ENCODE results near the gene ATXN7L2.
"Not testable (repeated sequence)": the region's sequence is repeated elsewhere in the genome, so short reads cannot be mapped to it uniquely, and the experiment has no call there.

Gene ATXN7L2

DNA sequence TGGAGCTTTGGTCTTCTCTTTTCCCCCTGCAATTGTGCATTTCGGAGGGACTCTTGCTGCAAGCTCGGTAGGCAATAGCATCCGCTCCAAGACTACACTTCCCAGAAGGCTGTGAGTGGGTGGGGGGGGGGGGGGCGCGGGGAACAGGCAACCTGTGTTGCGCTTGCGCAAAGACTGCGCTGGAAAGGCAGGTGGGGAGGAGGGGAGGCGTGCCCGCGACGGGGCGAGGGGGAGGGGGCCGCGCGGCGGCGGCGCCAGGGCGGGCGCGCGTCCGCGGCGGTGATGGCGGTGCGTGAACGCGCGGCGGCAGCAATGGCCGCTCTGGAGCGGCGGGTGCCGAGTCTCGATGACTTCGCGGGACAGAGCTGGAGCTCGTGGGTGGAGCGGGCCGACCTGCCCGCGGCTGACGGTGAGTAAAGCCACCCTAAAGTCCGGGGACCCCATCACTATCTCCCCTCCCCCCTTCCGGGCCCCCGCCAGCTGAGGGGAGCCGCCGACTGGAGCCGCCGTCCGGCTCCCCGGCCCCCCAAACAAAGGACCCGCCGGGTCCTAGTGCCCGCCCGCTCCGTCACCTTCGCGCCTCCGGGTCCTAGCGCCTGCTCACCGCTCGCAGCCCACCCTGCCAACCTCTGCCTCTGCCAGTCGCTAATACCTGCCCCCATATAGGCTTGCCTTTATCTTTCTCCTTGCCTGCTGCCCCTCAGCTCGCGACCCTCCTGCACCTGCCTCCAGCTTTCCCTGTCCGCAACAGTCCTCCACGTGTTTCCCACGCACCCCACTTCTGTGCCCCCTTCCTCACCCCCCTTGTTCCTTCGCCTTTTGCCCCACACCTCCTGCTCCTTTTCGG, at the start of gene ATXN7L2:
TSS of gene ATXN7L2 (plus strand) at position 234 of the 847 bp plus-strand sequence. CDS start at position 283, 49 bp downstream.
- DNase-seq = peak; percentile 95

DNA sequence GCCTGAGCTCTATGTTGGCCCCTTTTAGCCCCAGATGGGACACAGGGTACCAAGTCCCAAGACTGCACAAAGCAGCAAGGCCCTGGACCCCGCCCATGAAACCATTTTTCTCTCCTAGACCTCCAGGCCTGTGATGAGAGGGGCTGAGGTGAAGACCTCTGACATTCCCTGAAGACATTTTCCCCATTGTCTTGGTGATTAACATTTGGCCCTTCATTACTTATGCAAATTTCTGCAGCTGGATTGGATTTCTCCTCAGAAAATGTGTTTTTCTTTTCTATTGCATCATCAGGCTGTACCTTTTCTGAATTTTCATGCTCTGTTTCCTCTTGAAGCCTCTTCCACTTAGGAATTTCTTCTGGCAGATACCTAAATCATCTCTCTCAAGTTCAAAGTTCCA, 49.2 kb upstream of the ATXN7L2 start:
- DNase-seq = no peak

- DNase-seq = no peak
Measured at GRCh38 chr1:109438798-109439297, 44.9 kb upstream of the ATXN7L2 start.

- no peak for DNase-seq
Measured at GRCh38 chr1:109441069-109441468, 42.6 kb upstream of the ATXN7L2 start.

DNA sequence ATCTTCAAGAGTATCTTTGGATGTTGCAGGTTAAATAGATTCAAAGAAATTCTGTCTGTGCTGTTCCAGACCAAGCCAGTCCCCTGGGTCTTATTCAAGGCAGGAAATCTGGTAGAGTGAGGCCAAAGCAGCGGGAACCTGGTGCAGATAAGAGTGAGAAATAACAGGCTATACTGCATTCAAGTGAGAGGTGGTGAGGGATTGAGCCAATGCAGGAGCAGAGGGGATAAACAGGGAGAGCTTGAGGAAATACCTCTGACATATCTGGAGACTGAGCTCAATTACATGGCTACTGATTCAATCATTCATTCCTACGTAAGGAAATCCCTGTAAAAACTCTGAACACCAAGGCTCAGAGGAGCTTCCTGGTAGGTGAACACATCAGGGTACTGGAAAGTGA, 40.2 kb upstream of the ATXN7L2 start:
- DNase-seq = no peak

DNA sequence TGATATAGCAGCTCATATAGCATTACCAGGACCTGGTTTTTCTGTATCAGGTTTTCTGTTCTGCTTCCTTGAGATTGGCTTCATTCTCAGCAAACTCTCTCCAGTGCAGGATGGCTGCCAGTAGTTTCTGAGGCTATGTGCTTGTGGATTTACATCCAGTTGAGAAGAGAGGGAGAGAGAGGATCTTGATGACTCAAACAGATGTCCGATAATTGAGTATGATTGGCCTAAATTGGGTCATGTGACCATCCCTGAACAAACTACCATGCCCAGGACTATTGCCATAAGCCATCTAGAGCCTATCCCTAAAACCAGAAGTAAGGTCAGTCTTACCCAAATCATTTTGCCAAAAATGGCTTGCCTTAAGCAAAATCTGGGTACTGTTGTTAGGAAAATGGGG, 39.4 kb upstream of the ATXN7L2 start:
- DNase-seq = peak; percentile 30

- not testable (repeated sequence) for DNase-seq
Measured at GRCh38 chr1:109445949-109446695, 37.6 kb upstream of the ATXN7L2 start.

DNA sequence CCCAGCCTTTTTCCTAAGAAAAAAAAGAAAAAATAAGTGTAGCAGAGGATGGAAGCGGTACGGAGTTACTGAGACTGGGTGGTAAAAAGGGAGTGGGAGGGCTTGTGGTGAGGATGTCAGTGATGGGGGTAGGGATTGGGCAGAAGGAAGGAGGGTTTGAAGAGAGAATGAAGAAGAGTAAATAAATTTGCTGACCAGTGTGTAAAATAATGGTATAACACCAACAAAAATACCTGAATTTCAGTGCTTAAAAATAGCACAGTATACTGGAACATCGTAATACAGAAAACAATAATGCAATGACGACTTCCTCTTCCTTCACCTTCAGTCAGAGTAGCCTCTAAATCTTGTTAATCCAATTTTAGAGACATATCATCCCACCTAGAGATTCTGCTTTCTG, 36.2 kb upstream of the ATXN7L2 start:
- DNase-seq = no peak

DNA sequence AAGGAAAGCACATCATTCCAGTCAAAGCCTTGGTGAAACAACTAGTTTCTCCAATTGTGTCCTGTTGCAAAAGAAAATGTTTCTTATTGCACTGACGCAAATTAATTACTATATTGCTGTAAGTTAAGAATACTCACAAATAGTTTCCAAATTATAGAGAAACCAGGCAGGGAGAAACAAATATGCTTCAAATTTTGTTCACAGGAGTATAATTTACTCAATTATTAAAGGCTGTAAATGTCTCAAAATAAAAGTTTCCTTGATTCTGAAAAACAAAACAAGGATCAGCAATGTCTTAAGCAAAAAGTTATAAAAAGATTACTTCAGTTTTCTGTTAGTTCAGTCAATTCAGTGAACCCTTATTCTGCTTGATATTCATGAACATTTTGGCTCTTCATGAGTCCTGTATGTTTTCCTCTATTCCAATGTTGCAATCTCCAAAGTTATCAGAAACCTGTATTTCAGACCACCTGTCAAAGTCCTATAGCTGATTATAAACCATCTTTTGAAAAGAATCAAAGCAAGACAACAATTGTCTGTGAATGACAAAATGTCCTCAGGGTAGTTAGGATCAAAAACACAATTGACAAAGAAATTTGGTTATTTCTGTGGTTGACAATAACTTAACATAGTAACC, 29.1 kb upstream of the ATXN7L2 start:
- no peak for DNase-seq

- no peak for DNase-seq
Measured at GRCh38 chr1:109457819-109458218, 25.9 kb upstream of the ATXN7L2 start.

- no peak for DNase-seq
Measured at GRCh38 chr1:109466125-109466451, 17.6 kb upstream of the ATXN7L2 start.

GRCh38 chr1:109466452-109467300, 17.0 kb upstream of the ATXN7L2 start, which contains the start of gene SYPL2:
Gene SYPL2 (plus strand): TSS chr1:109466546. CDS start chr1:109466844, 298 bp downstream.
- DNase-seq = peak; percentile 36

DNA sequence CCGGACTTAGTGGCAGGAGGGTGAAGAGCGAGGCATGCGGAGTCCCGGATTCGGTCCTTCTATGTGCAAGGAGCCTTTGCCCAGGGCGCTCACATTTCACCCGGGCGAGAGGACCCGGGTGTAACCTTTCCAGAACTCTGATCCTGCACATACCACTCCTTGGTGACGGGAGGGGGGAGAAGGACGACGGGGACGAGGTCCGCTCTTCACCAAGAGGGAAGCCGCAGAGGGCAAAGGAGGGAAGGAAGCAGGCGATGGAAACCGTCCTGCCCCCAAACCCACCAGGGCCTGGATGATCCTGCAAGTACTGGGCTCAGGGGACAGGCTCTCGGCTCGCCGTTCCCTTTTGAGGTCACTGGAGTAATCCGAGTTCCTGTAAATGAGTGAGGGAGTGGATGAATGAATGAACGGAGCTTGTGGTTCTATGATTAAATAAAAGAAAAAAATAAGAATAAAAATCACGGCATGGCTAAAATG, 16.4 kb upstream of the ATXN7L2 start:
- DNase-seq = no peak

DNA sequence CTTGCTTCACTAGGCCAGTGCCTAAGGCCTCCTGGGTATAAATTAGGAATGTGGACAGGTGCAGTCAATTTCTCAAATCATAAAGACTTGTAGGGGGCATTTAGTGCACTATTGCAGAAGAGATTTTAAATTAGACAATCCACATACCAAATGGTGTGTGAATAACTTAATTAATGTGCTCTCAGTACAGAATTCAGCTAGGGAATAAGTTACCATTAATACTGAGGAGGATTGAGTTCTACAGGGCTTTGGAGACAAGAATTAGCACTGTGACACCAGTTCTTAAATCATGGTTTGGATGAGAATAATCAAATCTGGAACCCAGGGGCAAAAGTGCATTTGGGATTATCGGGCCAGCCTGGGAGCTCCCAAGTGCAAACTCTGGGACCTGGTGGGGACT, 15.6 kb upstream of the ATXN7L2 start:
- DNase-seq = no peak

DNA sequence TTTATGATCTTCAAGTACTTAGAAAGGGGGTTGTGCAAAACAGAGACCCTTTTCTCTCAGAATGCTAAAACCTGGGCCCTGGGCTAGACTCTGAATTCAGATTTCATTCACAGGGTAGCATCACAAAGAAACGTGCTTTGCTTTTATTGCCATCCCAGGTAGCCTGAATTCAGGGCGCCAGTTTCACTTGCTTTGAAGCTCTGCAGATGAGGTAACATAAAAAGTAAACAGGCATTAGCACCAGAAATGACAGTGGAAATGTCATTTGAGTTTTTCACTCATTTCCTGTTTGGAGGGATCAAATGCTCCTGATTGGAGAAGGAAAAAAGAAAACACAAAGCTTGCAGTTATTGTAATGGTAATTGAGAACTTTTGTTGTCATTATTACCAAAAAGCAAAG, 14.8 kb upstream of the ATXN7L2 start:
- DNase-seq = no peak

- no peak for DNase-seq
Measured at GRCh38 chr1:109470245-109470644, 13.5 kb upstream of the ATXN7L2 start.

DNA sequence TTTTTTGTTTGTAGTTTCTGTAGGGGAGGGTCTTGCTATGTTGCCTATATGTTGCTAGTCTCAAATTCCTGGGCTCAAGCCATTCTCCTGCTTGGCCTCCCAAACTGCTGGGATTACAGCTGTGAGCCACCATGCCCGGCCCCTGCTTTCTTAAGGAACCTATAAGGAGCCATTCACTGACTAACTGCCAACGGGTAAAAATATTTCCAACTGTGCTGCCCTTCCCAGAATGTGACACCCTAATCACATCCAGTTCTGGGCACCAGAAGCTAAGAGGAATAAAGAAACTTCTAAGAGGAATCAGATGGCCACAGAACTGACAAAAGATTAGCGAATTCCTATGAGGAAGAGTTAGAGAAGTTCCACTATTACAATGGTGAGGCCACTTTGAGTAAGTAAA, 10.9 kb upstream of the ATXN7L2 start:
- no peak for DNase-seq

DNA sequence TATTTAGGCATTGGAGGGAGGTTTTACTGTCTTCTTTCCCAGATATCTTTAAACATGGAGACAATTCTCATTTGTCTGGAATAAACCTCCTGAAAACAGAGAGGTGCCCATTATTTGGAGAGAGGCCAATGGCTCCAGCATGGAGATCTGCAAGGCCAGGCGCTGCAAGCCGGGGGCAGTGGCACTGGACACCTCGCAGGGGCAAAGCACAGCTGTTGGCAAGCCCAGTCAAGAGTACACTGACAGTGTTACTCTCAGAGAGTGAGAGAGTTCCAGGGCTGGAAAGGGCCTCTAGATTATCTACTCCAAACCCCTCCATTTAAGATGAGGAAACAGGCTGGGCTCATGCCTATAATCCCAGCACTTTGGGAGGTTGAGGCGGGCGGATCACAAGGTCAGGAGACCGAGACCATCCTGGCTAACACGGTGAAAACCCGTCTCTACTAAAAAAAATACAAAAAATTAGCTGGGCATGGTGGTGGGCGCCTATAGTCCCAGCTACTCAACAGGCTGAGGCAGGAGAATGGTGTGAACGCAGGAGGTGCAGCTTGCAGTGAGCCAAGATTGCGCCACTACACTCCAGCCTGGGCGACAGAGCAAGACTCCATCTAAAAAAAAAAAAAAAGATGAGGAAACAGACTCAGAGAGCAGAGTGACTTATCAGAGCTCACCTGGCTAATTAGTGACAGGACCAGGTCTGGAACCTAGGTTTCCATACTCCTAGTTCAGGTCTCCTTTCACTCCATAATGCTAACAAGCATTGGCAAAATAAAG, 10.2 kb upstream of the ATXN7L2 start:
- DNase-seq = not testable (repeated sequence)

DNA sequence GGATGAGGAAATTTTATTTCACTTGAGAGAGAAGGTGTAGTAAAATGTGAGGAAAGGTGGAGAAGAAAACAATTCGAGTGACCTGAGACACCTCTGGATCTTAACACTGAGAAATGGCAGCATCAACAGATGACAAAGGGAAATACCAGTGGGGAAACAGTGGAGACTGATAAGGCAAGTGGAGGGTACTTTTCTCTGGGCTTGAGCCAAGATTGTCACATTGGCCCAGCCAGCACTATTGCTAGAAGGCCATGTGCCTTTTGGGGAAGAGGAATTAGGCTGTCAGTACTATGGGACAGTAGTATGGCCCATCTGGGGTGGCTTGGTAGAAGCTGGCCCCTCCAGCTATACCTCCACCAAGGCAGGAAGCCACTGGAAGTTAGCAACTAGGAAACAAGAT, 9.0 kb upstream of the ATXN7L2 start:
- DNase-seq = no peak

- no peak for DNase-seq
Measured at GRCh38 chr1:109475261-109475660, 8.4 kb upstream of the ATXN7L2 start.

GRCh38 chr1:109476825-109477224, 6.9 kb upstream of the ATXN7L2 start:
- no peak for DNase-seq

- DNase-seq = no peak
Measured at GRCh38 chr1:109477821-109478220, 5.9 kb upstream of the ATXN7L2 start.

Data from NCI-H82 (cell line).